Measurements from ENCODE around the gene PTPRG.

GRCh38 chr3:61981060-61981459 lies 419.7 kb downstream of the PTPRG start:
- TF ChIP-seq CTCF (conservative IDR thresholded peaks at IDR 0.05 in 1 of 2, IDR thresholded peaks at IDR 0.05 in 1 of 2; ENCODE audit: low read depth in 1 of 2, low read length in 2 of 2) (no peak), EZH2 (IDR thresholded peaks at IDR 0.05; ENCODE audit: low read length, missing control alignments) (no peak)
